GM21515 (cell line): ENCODE measurements around the gene ZSCAN12.

Experiments
- ATAC-seq: cut with Tn5 transposase; IDR thresholded peaks from one replicate; pipeline ENCODE4 v1.9.1; 2021; ENCODE audit not compliant: unreplicated experiment

The ZSCAN12 gene

DNA sequence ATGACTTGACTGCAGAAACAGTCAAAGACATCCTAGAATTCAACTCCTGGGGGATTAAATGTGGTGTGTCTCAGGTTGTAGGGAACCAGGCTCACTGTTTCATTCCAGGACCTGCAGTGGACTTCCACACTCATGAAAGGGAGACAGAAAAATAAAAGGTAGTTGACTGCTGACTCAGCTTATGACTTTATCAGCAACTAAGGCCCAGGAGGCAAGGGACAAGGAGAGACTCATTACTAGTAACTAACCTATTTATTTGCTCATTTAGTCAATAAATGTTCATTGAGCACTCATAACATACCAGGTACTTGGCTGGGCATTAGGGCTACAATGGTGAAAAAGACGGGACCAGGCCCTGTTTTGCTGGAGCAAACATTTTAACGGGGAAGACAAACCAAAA is 66.5 kb downstream of the ZSCAN12 start:
- ATAC-seq, result no peak

DNA sequence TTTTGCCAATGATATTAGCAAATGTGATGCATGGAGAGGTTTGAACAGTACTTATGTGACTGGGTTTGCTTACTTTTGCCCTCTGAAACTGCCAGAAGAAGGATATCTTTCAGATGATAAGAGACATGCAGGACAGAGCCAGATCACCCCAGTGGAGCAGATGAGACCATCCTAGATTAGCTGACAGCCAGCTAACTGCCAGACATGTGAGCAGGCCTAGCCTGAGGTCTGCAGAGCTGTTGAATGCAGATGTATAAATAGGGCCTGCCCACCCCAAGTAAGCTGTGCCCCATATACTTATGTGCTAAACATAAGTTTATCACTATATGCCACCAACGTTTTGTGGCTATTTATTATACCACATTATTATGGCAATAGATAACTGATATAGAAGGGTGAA is 69.5 kb downstream of the ZSCAN12 start:
- no peak for ATAC-seq
